ENCODE measurements around the gene POLD2.

Gene POLD2

DNA sequence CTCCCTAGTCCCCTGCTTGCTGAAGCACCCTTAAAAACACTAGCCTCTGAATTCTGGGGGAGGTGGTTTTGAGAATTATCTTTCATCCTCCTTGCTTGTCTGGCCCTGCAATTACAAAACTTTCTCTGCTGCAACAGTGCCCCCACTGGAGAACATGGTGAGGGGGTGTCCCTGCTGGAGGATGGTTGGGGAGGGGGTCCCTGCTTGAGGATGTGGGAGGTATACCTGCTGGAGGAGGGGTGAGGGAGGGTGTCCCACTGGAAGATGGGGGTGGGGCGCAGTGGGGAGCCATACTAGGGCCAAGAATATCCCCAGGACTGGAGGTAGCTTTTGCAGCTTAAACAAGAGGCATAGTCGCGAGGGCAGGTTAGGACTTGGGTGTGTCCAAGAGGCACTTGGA lies 37.8 kb downstream of the POLD2 start:
- H3K9me2 ChIP-seq (replicated peaks; ENCODE audit: insufficient read depth, low read length) = no peaks in the 10 kb centered on the region
- H3K79me2 ChIP-seq (ENCODE audit: insufficient read depth, low read length) = peaks cover 9% of the 10 kb centered on the region; the same call in 1 of the 2 replicates
- H3K9me3 ChIP-seq (ENCODE audit: insufficient read depth, low read length) = no peaks in the 10 kb centered on the region
- H3K4me2 ChIP-seq (ENCODE audit: low read depth, low read length, poor library complexity, severe bottlenecking) = no peak overlapping the region
- TF ChIP-seq, protein P1, sequence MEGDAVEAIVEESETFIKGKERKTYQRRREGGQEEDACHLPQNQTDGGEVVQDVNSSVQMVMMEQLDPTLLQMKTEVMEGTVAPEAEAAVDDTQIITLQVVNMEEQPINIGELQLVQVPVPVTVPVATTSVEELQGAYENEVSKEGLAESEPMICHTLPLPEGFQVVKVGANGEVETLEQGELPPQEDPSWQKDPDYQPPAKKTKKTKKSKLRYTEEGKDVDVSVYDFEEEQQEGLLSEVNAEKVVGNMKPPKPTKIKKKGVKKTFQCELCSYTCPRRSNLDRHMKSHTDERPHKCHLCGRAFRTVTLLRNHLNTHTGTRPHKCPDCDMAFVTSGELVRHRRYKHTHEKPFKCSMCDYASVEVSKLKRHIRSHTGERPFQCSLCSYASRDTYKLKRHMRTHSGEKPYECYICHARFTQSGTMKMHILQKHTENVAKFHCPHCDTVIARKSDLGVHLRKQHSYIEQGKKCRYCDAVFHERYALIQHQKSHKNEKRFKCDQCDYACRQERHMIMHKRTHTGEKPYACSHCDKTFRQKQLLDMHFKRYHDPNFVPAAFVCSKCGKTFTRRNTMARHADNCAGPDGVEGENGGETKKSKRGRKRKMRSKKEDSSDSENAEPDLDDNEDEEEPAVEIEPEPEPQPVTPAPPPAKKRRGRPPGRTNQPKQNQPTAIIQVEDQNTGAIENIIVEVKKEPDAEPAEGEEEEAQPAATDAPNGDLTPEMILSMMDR (IDR thresholded peaks at IDR 0.05; ENCODE audit: insufficient read depth, low read length, poor library complexity, severe bottlenecking) = peak; percentile 39
- TF ChIP-seq EZH2phosphoT487 (conservative IDR thresholded peaks at IDR 0.05; ENCODE audit: low read length) = no peak
- H3K27me3 ChIP-seq (ENCODE audit: low read length) = no peaks in the 10 kb centered on the region
- H3K4me3 ChIP-seq (ENCODE audit: insufficient read depth, low read length, poor library complexity, severe bottlenecking) = no peak overlapping the region
- H3K9ac ChIP-seq (ENCODE audit: low read length) = no peak overlapping the region
- H4K20me1 ChIP-seq (ENCODE audit: low read depth, low read length) = no peaks in the 10 kb centered on the region
- no peak overlapping the region for H3K27ac ChIP-seq (ENCODE audit: low read depth, low read length)
- H3K36me3 ChIP-seq (ENCODE audit: low read length) = no peaks in the 10 kb centered on the region
- no peak overlapping the region for H2AFZ ChIP-seq (ENCODE audit: low read depth, low read length, severe bottlenecking)
- peaks cover 14% of the 10 kb centered on the region for H3F3A ChIP-seq (ENCODE audit: insufficient read depth)

DNA sequence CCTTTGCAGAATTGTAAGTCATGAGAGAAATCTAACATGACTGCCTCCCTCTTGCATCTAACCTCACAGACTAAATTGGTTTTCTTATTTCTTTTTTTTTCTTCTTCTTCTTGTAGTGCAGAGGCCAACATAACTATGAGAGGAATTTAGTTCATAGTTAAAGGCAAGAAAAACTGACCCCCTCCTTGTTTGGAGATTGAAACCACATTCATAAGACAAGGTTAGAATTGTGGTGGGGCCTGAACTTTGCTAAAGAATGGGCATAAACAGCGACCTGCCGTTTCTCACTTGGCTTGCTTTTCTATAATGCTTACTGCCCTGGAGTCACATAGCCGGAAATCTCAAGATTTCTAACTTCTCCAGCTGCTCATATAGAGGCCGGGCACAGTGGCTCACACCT lies 38.6 kb downstream of the POLD2 start:
- H2AFZ ChIP-seq (ENCODE audit: low read depth, low read length, severe bottlenecking) = no peak overlapping the region
- TF ChIP-seq EZH2phosphoT487 (conservative IDR thresholded peaks at IDR 0.05; ENCODE audit: low read length) = no peak
- TF ChIP-seq, protein P1 (IDR thresholded peaks at IDR 0.05; ENCODE audit: insufficient read depth, low read length, poor library complexity, severe bottlenecking) = no peak
- no peak overlapping the region for H3K9ac ChIP-seq (ENCODE audit: low read length)

DNA sequence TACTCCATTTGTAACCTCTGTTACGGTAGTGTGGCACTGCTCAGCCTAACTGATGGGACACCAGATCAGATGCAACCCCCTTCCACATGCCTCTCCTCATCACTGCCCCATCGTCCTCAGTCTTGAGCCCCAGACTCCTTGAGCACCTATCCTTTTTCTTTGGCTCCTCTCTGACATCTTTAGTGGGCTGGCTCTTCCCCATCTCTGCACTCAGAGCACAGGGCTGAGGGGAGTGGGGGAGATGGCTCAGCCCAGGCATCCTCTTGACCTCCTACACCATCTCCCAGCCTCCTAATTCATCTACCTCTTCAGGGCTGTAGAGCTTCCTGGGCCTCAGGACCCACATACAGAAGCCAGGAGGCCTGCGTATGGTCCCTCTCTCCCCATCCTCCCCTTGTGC lies 39.6 kb downstream of the POLD2 start:
- Histone ChIP-seq H3K36me3 (ENCODE audit: low read length) (no peaks in the 10 kb centered on the region), H3K27ac (ENCODE audit: low read depth, low read length) (no peak overlapping the region), H2AFZ (ENCODE audit: low read depth, low read length, severe bottlenecking) (no peak overlapping the region), H3K4me2 (ENCODE audit: low read depth, low read length, poor library complexity, severe bottlenecking) (no peak overlapping the region), H3K4me3 (ENCODE audit: insufficient read depth, low read length, poor library complexity, severe bottlenecking) (no peak overlapping the region), H3K79me2 (ENCODE audit: insufficient read depth, low read length) (peaks cover 9% of the 10 kb centered on the region; the same call in 1 of the 2 replicates), H3K9me3 (ENCODE audit: insufficient read depth, low read length) (no peaks in the 10 kb centered on the region), H3K9me2 (replicated peaks; ENCODE audit: insufficient read depth, low read length) (no peaks in the 10 kb centered on the region), H3K27me3 (ENCODE audit: low read length) (no peaks in the 10 kb centered on the region), H4K20me1 (ENCODE audit: low read depth, low read length) (no peaks in the 10 kb centered on the region), H3K9ac (ENCODE audit: low read length) (0 out of 2 replicates have a peak overlapping the region, but pooled peaks have one; percentile 1), H3F3A (ENCODE audit: insufficient read depth) (peaks cover 14% of the 10 kb centered on the region)
- TF ChIP-seq, protein P1 (IDR thresholded peaks at IDR 0.05; ENCODE audit: insufficient read depth, low read length, poor library complexity, severe bottlenecking) = no peak
- TF ChIP-seq EZH2phosphoT487 (conservative IDR thresholded peaks at IDR 0.05; ENCODE audit: low read length) = no peak

More for the DNA sequence above, 38.6 kb downstream of the POLD2 start:
- no peaks in the 10 kb centered on the region for H3K27me3 ChIP-seq (ENCODE audit: low read length)
- peaks cover 14% of the 10 kb centered on the region for H3F3A ChIP-seq (ENCODE audit: insufficient read depth)
- no peaks in the 10 kb centered on the region for H3K9me2 ChIP-seq (replicated peaks; ENCODE audit: insufficient read depth, low read length)
- no peaks in the 10 kb centered on the region for H3K36me3 ChIP-seq (ENCODE audit: low read length)
- no peaks in the 10 kb centered on the region for H4K20me1 ChIP-seq (ENCODE audit: low read depth, low read length)
- no peaks in the 10 kb centered on the region for H3K9me3 ChIP-seq (ENCODE audit: insufficient read depth, low read length)
- no peak overlapping the region for H3K4me2 ChIP-seq (ENCODE audit: low read depth, low read length, poor library complexity, severe bottlenecking)
- H3K79me2 ChIP-seq (ENCODE audit: insufficient read depth, low read length) = peaks cover 9% of the 10 kb centered on the region; the same call in 1 of the 2 replicates
- H3K27ac ChIP-seq (ENCODE audit: low read depth, low read length) = no peak overlapping the region
- H3K4me3 ChIP-seq (ENCODE audit: insufficient read depth, low read length, poor library complexity, severe bottlenecking) = no peak overlapping the region

Measured in SU-DHL-6 (cell line).